ENCODE data around the gene TM4SF20. TPM values are rescaled to one million over a fixed set of nuclear protein-coding genes. Genes with fewer than 3 reads are reported as not detected.

Gene TM4SF20
- total and polyA plus RNA-seq, 12 donors, result not detected

DNA sequence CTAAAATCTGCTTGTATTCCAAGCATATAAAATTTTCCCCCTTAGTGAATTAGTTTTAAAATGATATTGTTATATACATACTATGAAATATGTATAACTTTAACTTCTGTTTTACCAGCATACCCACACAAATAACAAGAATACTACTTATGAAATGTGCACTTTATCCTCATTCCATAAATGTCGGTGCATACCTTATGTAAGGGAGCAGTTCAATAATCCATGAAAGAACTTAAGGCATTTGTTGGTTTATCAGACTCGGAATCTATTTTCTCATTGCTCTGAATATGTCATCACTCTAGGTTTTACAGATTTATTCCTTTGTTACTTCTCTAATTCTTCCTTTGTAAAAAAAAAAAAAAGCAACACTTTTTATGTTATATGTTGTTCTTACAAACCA is 66.5 kb downstream of the TM4SF20 start:
- peaks cover 0 to 29% (median 0%) of the 10 kb centered on the region in 9 donors for H3K36me3 ChIP-seq
- no peak overlapping the region for H3K4me3 ChIP-seq
- DNase-seq (no peak), ATAC-seq (no peak)
- intact Hi-C loops (cut with DNase I), result no loop called here
- no peak overlapping the region for H3K27ac ChIP-seq
- no peaks in the 10 kb centered on the region for H3K27me3 ChIP-seq
- TF ChIP-seq, protein P1, sequence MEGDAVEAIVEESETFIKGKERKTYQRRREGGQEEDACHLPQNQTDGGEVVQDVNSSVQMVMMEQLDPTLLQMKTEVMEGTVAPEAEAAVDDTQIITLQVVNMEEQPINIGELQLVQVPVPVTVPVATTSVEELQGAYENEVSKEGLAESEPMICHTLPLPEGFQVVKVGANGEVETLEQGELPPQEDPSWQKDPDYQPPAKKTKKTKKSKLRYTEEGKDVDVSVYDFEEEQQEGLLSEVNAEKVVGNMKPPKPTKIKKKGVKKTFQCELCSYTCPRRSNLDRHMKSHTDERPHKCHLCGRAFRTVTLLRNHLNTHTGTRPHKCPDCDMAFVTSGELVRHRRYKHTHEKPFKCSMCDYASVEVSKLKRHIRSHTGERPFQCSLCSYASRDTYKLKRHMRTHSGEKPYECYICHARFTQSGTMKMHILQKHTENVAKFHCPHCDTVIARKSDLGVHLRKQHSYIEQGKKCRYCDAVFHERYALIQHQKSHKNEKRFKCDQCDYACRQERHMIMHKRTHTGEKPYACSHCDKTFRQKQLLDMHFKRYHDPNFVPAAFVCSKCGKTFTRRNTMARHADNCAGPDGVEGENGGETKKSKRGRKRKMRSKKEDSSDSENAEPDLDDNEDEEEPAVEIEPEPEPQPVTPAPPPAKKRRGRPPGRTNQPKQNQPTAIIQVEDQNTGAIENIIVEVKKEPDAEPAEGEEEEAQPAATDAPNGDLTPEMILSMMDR (IDR thresholded peaks at IDR 0.05), result no peak
- 48 to 50% methylated on average over 2 of the region's 2 CpGs for WGBS, 2 donors
- H3K4me1 ChIP-seq, result no peaks in the 10 kb centered on the region
- no peaks in the 10 kb centered on the region for H3K9me3 ChIP-seq

Other genes starting within 250 kb of the TM4SF20 start
- gene COL4A4, start 215.1 kb downstream of the TM4SF20 start, total RNA-seq, result 10 to 100 TPM in 1 of 10 donors, 1 to 10 TPM in 9; 2.2 to 11.4 (median 4.4) TPM
- gene COL4A4, start 215.1 kb downstream of the TM4SF20 start, polyA plus RNA-seq, result 1 to 10 TPM in 1 of 2 donors, under 1 TPM in 1; 0.84 to 3.9 TPM
- gene COL4A3, start 214.7 kb downstream of the TM4SF20 start, total RNA-seq, result 1 to 10 TPM; 1.0 to 6.2 (median 2.3) TPM
- 1 to 10 TPM in 1 of 2 donors, under 1 TPM in 1; 0.91 to 5.9 TPM for gene COL4A3, start 214.7 kb downstream of the TM4SF20 start, polyA plus RNA-seq
- 100 to 1,000 TPM in 1 of 10 donors, 10 to 100 TPM in 9; 58.4 to 102 (median 73.8) TPM for gene MFF, start 54.1 kb downstream of the TM4SF20 start, total RNA-seq
- gene MFF, start 54.1 kb downstream of the TM4SF20 start, polyA plus RNA-seq, result 10 to 100 TPM; 80.6 to 86.3 TPM
- not detected for gene SCYGR1, start 8.6 kb upstream of the TM4SF20 start, total RNA-seq
- not detected for gene SCYGR1, start 8.6 kb upstream of the TM4SF20 start, polyA plus RNA-seq
- gene AGFG1, start 92.8 kb upstream of the TM4SF20 start, total RNA-seq, result 10 to 100 TPM; 52.8 to 77.9 (median 59.0) TPM
- 10 to 100 TPM; 14.1 to 42.1 TPM for gene AGFG1, start 92.8 kb upstream of the TM4SF20 start, polyA plus RNA-seq
- not detected for gene SCYGR2, start 219.6 kb upstream of the TM4SF20 start, total RNA-seq
- not detected for gene SCYGR2, start 219.6 kb upstream of the TM4SF20 start, polyA plus RNA-seq
- not detected for gene SCYGR3, start 235.5 kb upstream of the TM4SF20 start, total RNA-seq
- not detected for gene SCYGR3, start 235.5 kb upstream of the TM4SF20 start, polyA plus RNA-seq
- not detected for gene SCYGR4, start 238.2 kb upstream of the TM4SF20 start, total RNA-seq
- gene SCYGR4, start 238.2 kb upstream of the TM4SF20 start, polyA plus RNA-seq, result not detected

All from heart right ventricle (tissue), 16 donors.